A549 (cell line): Measurements from ENCODE around the gene ZIK1. TPM values are rescaled to one million over a fixed set of nuclear protein-coding genes. Genes with fewer than 3 reads are reported as not detected.
A peak's percentile ranks its signal among the peaks of the same experiment; 100 is the strongest.

Experiments
- ATAC-seq, 2 experiments: fragments of 200-7000 bp in 1 of 2; fragments of >200 bp in 1 of 2; cut with Nextera tagmentation in 1 of 2; cut with Tn5 transposase in 1 of 2; 3 replicates each; pipeline versions ENCODE4 v1.8.0 to v1.9.1; 2018 to 2020; ENCODE audit warnings: mild to moderate bottlenecking in 1 of 2, moderate library complexity in 1 of 2
- CTCF ChIA-PET: fragments of 300-600 bp; sonication (Branson Sonifier 250); formaldehyde crosslinking; extraction: SDS; loops from one replicate; lab custom pipeline; 2021; ENCODE audit warnings: antibody characterized with exemption, inconsistent platforms; lab: Yijun Ruan, JAX
- POLR2A ChIA-PET: fragments of 350-600 bp; formaldehyde crosslinking; extraction: SDS; loops from one replicate; lab custom pipeline; 2021; ENCODE audit warnings: antibody characterized with exemption, inconsistent platforms; lab: Yijun Ruan, JAX
- DNase-seq, 2 experiments: peaks; one replicate each; pipeline versions ENCODE4 v3.0.0 to v3.0.0-alpha.2; 2011 to 2016; ENCODE audit warnings: low read depth in 1 of 2, low spot score in 1 of 2
- FAIRE-seq: peaks from 2 replicates; lab custom pipeline; 2011; peaks lifted over from hg19 to GRCh38; lab: Jason Lieb, UNC
- H3K27ac ChIP-seq, 2 experiments: fragments of >200 bp; sonication (Bioruptor Twin); formaldehyde crosslinking; 3 replicates each; pipeline ENCODE4 v1.5.1; 2016 to 2017
- H3K4me1 ChIP-seq: fragments of >200 bp; sonication (Bioruptor Twin); formaldehyde crosslinking; 3 replicates; pipeline ENCODE4 v1.6.1; 2016
- H3K4me2 ChIP-seq: fragments of >200 bp; sonication (Bioruptor Twin); formaldehyde crosslinking; 3 replicates; pipeline ENCODE4 v1.6.1; 2016
- H3K4me3 ChIP-seq: fragments of >200 bp; sonication (Bioruptor Twin); formaldehyde crosslinking; 3 replicates; pipeline ENCODE4 v1.5.1; 2016
- H3K9me3 ChIP-seq: fragments of >200 bp; sonication (Bioruptor Twin); formaldehyde crosslinking; 3 replicates; pipeline ENCODE4 v1.6.1; 2016
- BCL3 ChIP-seq: fragments of >200 bp; sonication (Bioruptor Twin); formaldehyde crosslinking; IDR thresholded peaks from 3 replicates; pipeline ENCODE4 v1.6.1; 2016
- BHLHE40 ChIP-seq: IDR thresholded peaks from 2 replicates; pipeline ENCODE4 v1.6.1; 2012; ENCODE audit warnings: low read depth, low read length, inconsistent platforms
- CBX8 ChIP-seq: fragments of 200-600 bp; sonication (generic); IDR thresholded peaks from 2 replicates; pipeline ENCODE4 v1.6.1; 2016
- CEBPB ChIP-seq, 2 experiments: fragments of >200 bp in 1 of 2; sonication (Bioruptor Twin) in 1 of 2; formaldehyde crosslinking in 1 of 2; IDR thresholded peaks; 2 replicates each; pipeline ENCODE4 v1.6.1; 2012 to 2016
- CHD2 ChIP-seq: fragments of 150-350 bp; IDR thresholded peaks from 2 replicates; pipeline ENCODE4 v1.6.1; 2014; ENCODE audit warnings: low read length; ENCODE audit not compliant: partially characterized antibody
- CTCF ChIP-seq: fragments of >200 bp; sonication (Bioruptor Twin); formaldehyde crosslinking; IDR thresholded peaks from 3 replicates; pipeline ENCODE4 v1.5.1; 2016
- EHF ChIP-seq: fragments of 250-450 bp; sonication (Bioruptor Pico); IDR thresholded peaks from 2 replicates; pipeline ENCODE4 v1.5.0; 2020; ENCODE audit warnings: mild to moderate bottlenecking
- ELK1 ChIP-seq: fragments of 150-350 bp; IDR thresholded peaks from 2 replicates; pipeline ENCODE4 v1.6.1; 2014; ENCODE audit warnings: low read depth, mild to moderate bottlenecking, low read length
- ESRRA ChIP-seq: fragments of 150-350 bp; IDR thresholded peaks from 2 replicates; pipeline ENCODE4 v1.6.1; 2014; ENCODE audit warnings: mild to moderate bottlenecking, low read length, borderline replicate concordance
- FOSB ChIP-seq: fragments of 250-450 bp; sonication (Bioruptor Pico); IDR thresholded peaks from 2 replicates; pipeline ENCODE4 v1.5.0; 2020; ENCODE audit warnings: mild to moderate bottlenecking, moderate library complexity
- HOXB13 ChIP-seq: fragments of 250-450 bp; sonication (Bioruptor Pico); IDR thresholded peaks from 2 replicates; pipeline ENCODE4 v1.5.0; 2020; ENCODE audit warnings: low read depth, mild to moderate bottlenecking, moderate library complexity
- HOXB5 ChIP-seq: fragments of 250-450 bp; sonication (Bioruptor Pico); IDR thresholded peaks from 2 replicates; pipeline ENCODE4 v1.5.0; 2020; ENCODE audit warnings: mild to moderate bottlenecking, moderate library complexity
- JUN ChIP-seq, 2 experiments: fragments of >200 bp; sonication (Bioruptor Twin); formaldehyde crosslinking; IDR thresholded peaks; 2 replicates in 1 of 2; 3 replicates in 1 of 2; pipeline ENCODE4 v1.6.1; 2016 to 2017
- KDM1A ChIP-seq: fragments of 200-600 bp; sonication (generic); IDR thresholded peaks from 2 replicates; pipeline ENCODE4 v1.6.1; 2016; ENCODE audit warnings: low read depth, mild to moderate bottlenecking
- MAX ChIP-seq: IDR thresholded peaks from 2 replicates; pipeline ENCODE4 v1.6.1; 2012
- MAZ ChIP-seq: fragments of 150-350 bp; IDR thresholded peaks from 2 replicates; pipeline ENCODE4 v1.6.1; 2014; ENCODE audit warnings: antibody characterized with exemption, low read depth, low read length, borderline replicate concordance
- PBX3 ChIP-seq: IDR thresholded peaks from 2 replicates; pipeline ENCODE4 v1.6.1; 2012
- PHF8 ChIP-seq: fragments of 200-600 bp; sonication (generic); IDR thresholded peaks from 2 replicates; pipeline ENCODE4 v1.6.1; 2016; ENCODE audit warnings: low read depth, mild to moderate bottlenecking, antibody characterized with exemption, moderate library complexity, borderline replicate concordance
- POLR2A ChIP-seq: IDR thresholded peaks from 2 replicates; pipeline ENCODE4 v1.6.1; 2012; ENCODE audit warnings: mild to moderate bottlenecking, low read length
- RFX5 ChIP-seq: fragments of 450-650 bp; IDR thresholded peaks from 2 replicates; pipeline ENCODE4 v1.7.1; 2014; ENCODE audit warnings: antibody characterized with exemption, mild to moderate bottlenecking, moderate library complexity
- SMC3 ChIP-seq: fragments of >200 bp; sonication (Bioruptor Twin); formaldehyde crosslinking; IDR thresholded peaks from 3 replicates; pipeline ENCODE4 v1.6.1; 2018; ENCODE audit warnings: inconsistent platforms
- TFCP2L1 ChIP-seq: fragments of 250-450 bp; sonication (Bioruptor Pico); IDR thresholded peaks from 2 replicates; pipeline ENCODE4 v1.5.0; 2021; ENCODE audit warnings: mild to moderate bottlenecking
- TP53 ChIP-seq: fragments of 250-450 bp; sonication (Bioruptor Pico); IDR thresholded peaks from 2 replicates; pipeline ENCODE4 v1.5.0; 2021; ENCODE audit warnings: mild to moderate bottlenecking, moderate library complexity
- ZC3H11A ChIP-seq: fragments of 450-650 bp; IDR thresholded peaks from 2 replicates; pipeline ENCODE4 v1.6.1; 2014; ENCODE audit warnings: antibody characterized with exemption, mild to moderate bottlenecking
- ZFP36 ChIP-seq: fragments of 450-650 bp; IDR thresholded peaks from 2 replicates; pipeline ENCODE4 v1.6.1; 2014; ENCODE audit warnings: borderline replicate concordance; ENCODE audit not compliant: partially characterized antibody
- ZSCAN20 ChIP-seq: fragments of 250-450 bp; sonication (Bioruptor Pico); IDR thresholded peaks from 2 replicates; pipeline ENCODE4 v1.8.0; 2022; ENCODE audit warnings: mild to moderate bottlenecking, moderate library complexity
- WGBS: methylation state at CpG from one replicate; pipeline ENCODE4 v1.1.6; 2017; ENCODE audit errors: missing lambda C conversion rate; 5-methylcytosine and 5-hydroxymethylcytosine counted together
- polyA plus RNA-seq, 4 experiments: library from polyadenylated mRNA; depleted of rRNA in 3 of 4; stranded (reverse); fragments of >200 nt; fragmentation: RNase III in 1 of 4; extraction: RNeasy Plus Mini Kit Qiagen cat#74134 plus additional on column Dnase treatment in 1 of 4; gene quantifications; 2 replicates in 3 of 4; 3 replicates in 1 of 4; pipeline ENCODE4 v1.2.3, GENCODE V29; 2011 to 2017

ZIK1 gene
- polyA plus RNA-seq, 2 of the 4 experiments (the other 2 are of a cell fraction) = 0.03 TPM; not detected in 1

- peak; percentile 47 to 62; a peak in 2 of 5 replicates for TF ChIP-seq JUN (IDR thresholded peaks at IDR 0.05)
- no peak for TF ChIP-seq KDM1A
- TF ChIP-seq HOXB13 (CRISPR knock-in tag) = no peak
- TF ChIP-seq CBX8 = no peak
- TF ChIP-seq CTCF = no peak
- no peak for TF ChIP-seq CHD2
- no peak for TF ChIP-seq SMC3
- TF ChIP-seq PBX3 = peak; percentile 97
- TF ChIP-seq RFX5 = no peak
- no peak for TF ChIP-seq FOSB (CRISPR knock-in tag)
- no peak for TF ChIP-seq ZC3H11A
- no peak for TF ChIP-seq ZSCAN20 (CRISPR knock-in tag)
- TF ChIP-seq BCL3 = no peak
- TF ChIP-seq HOXB5 (CRISPR knock-in tag) = no peak
- no peak; the same call in 1 of the 2 replicates for TF ChIP-seq MAZ
- peak; percentile 36; the same call in 1 of the 2 replicates for TF ChIP-seq MAX
- TF ChIP-seq BHLHE40 = no peak
- TF ChIP-seq EHF = no peak
- TF ChIP-seq TFCP2L1 (CRISPR knock-in tag) = no peak
- TF ChIP-seq ZFP36 = no peak
- peak; percentile 55; the same call in 1 of the 2 replicates for TF ChIP-seq PHF8
- TF ChIP-seq ELK1 = no peak
- TF ChIP-seq TP53 (CRISPR knock-in tag) = no peak
- no peak for TF ChIP-seq ESRRA
- TF ChIP-seq CEBPB (IDR thresholded peaks at IDR 0.05) = peak in 1 of 2 experiments; percentile 53; a peak in 1 of 4 replicates
- TF ChIP-seq POLR2A = peak; percentile 55
- TF ChIP-seq, all 56 proteins: peak for 6
- FAIRE-seq (peak; percentile 68), DNase-seq (peak; percentile 94 to 95), ATAC-seq (peak; percentile 99 to 100)
- Histone ChIP-seq H3K4me3 (peak within 1 kb of the TSS; percentile 71), H3K9me3 (peaks cover 71% of the 10 kb centered on the region), H3K4me2 (peak within 1 kb of the TSS; percentile 69), H3K27ac (peak within 1 kb of the TSS; percentile 78 to 89), H3K4me1 (no peaks in the 10 kb centered on the region)
- 11% methylated on average over 34 of the region's 59 CpGs for WGBS
- CTCF ChIA-PET = interaction anchor here (0.6 to 1.5 kb wide), 4 partner anchors 15 to 328 kb away, joined by 3 to 4 read pairs (median 4); partner anchors contain the start of gene ZNF134
- POLR2A ChIA-PET = interaction anchor here (0.6 to 3.0 kb wide), 5 partner anchors 19 to 1265 kb away, joined by 3 to 16 read pairs (median 4); partner anchors contain the start of genes ZNF134, ZNF586 and ZNF606
Observed at GRCh38 chr19:57632987-57633831, 49.3 kb downstream of the ZIK1 start, which contains the start of gene ZNF211. ZNF211 (plus strand) TSS chr19:57633168; CDS start chr19:57633347, 179 bp downstream.
